Measurements from ENCODE around the gene SCFD2. TPM values are rescaled to one million over a fixed set of nuclear protein-coding genes. Genes with fewer than 3 reads are reported as not detected.
"Not testable (repeated sequence)": the region's sequence is repeated elsewhere in the genome, so short reads cannot be mapped to it uniquely, and the experiment has no call there.

SCFD2 gene
- total and polyA plus RNA-seq, 7 donors = 3.7 to 16.6 (median 10.7) TPM

- TF ChIP-seq POLR2AphosphoS5 (IDR thresholded peaks at IDR 0.05) = no peak
- no peak for TF ChIP-seq POLR2A (IDR thresholded peaks at IDR 0.05)
- no peak for TF ChIP-seq EP300 (IDR thresholded peaks at IDR 0.05)
- TF ChIP-seq CTCF (IDR thresholded peaks at IDR 0.05) = no peak
- DNase-seq = no peak
- Histone ChIP-seq H3K9me3 (no peaks in the 10 kb centered on the region), H3K27ac (no peak overlapping the region), H3K4me3 (no peak overlapping the region), H3K36me3 (no peaks in the 10 kb centered on the region), H3K4me1 (no peaks in the 10 kb centered on the region), H3K27me3 (no peaks in the 10 kb centered on the region)
- intact Hi-C loops (cut with DNase I) = no loop called here
- 65 to 85% methylated on average over 5 of the region's 5 CpGs for WGBS, 2 donors
Observed at GRCh38 chr4:53274609-53275268, 91.1 kb downstream of the SCFD2 start.

- Histone ChIP-seq H3K4me3 (no peak overlapping the region), H3K4me1 (no peaks in the 10 kb centered on the region), H3K9me3 (no peaks in the 10 kb centered on the region), H3K36me3 (no peaks in the 10 kb centered on the region), H3K27ac (no peak overlapping the region), H3K27me3 (no peaks in the 10 kb centered on the region)
- intact Hi-C loops (cut with DNase I) = no loop called here
- 62 to 64% methylated on average over 3 of the region's 3 CpGs for WGBS, 2 donors
- no peak for DNase-seq
- no peak for TF ChIP-seq EP300 (IDR thresholded peaks at IDR 0.05)
- no peak for TF ChIP-seq POLR2A (IDR thresholded peaks at IDR 0.05)
- TF ChIP-seq POLR2AphosphoS5 (IDR thresholded peaks at IDR 0.05) = no peak
- no peak for TF ChIP-seq CTCF (IDR thresholded peaks at IDR 0.05)
Observed at GRCh38 chr4:53273726-53274125, 92.1 kb downstream of the SCFD2 start.

GRCh38 chr4:53267026-53267425, 98.8 kb downstream of the SCFD2 start:
- Histone ChIP-seq H3K36me3 (no peaks in the 10 kb centered on the region), H3K4me3 (no peak overlapping the region), H3K4me1 (no peaks in the 10 kb centered on the region), H3K27me3 (no peaks in the 10 kb centered on the region), H3K27ac (no peak overlapping the region), H3K9me3 (peaks cover 0 to 5% (median 0%) of the 10 kb centered on the region in 4 donors)
- DNase-seq = no peak
- 87 to 88% methylated on average over 4 of the region's 4 CpGs for WGBS, 2 donors
- no peak for TF ChIP-seq POLR2AphosphoS5 (IDR thresholded peaks at IDR 0.05)
- no peak for TF ChIP-seq POLR2A (IDR thresholded peaks at IDR 0.05)
- no peak for TF ChIP-seq EP300 (IDR thresholded peaks at IDR 0.05)
- no peak for TF ChIP-seq CTCF (IDR thresholded peaks at IDR 0.05)
- intact Hi-C loops (cut with DNase I) = no loop called here

- H3K36me3 ChIP-seq; intact Hi-C loops (cut with DNase I); H3K4me1 ChIP-seq; H3K27ac ChIP-seq; DNase-seq; H3K4me3 ChIP-seq; H3K27me3 ChIP-seq; H3K9me3 ChIP-seq: not testable (repeated sequence)
- WGBS, 2 donors = 98% methylated on average over 27 to 29 of the region's 31 CpGs
Observed at GRCh38 chr4:53255986-53256385, 109.9 kb downstream of the SCFD2 start.

- H3K36me3 ChIP-seq = no peaks in the 10 kb centered on the region
- intact Hi-C loops (cut with DNase I) = no loop called here
- DNase-seq = no peak
- H3K4me3 ChIP-seq = no peak overlapping the region
- 88 to 89% methylated on average over 5 of the region's 5 CpGs for WGBS, 2 donors
- no peaks in the 10 kb centered on the region for H3K27me3 ChIP-seq
- no peaks in the 10 kb centered on the region for H3K9me3 ChIP-seq
- no peaks in the 10 kb centered on the region for H3K4me1 ChIP-seq
- no peak overlapping the region for H3K27ac ChIP-seq
- no peak for TF ChIP-seq POLR2AphosphoS5 (IDR thresholded peaks at IDR 0.05)
- TF ChIP-seq CTCF (IDR thresholded peaks at IDR 0.05) = no peak
- no peak for TF ChIP-seq POLR2A (IDR thresholded peaks at IDR 0.05)
- TF ChIP-seq EP300 (IDR thresholded peaks at IDR 0.05) = no peak
Observed at GRCh38 chr4:53240573-53240972, 125.3 kb downstream of the SCFD2 start.

GRCh38 chr4:53238352-53238751, 127.5 kb downstream of the SCFD2 start:
- H3K27ac ChIP-seq; H3K4me1 ChIP-seq; H3K27me3 ChIP-seq; intact Hi-C loops (cut with DNase I); H3K36me3 ChIP-seq; H3K9me3 ChIP-seq; H3K4me3 ChIP-seq; DNase-seq: not testable (repeated sequence)
- WGBS, 2 donors = 96 to 98% methylated on average over 19 to 22 of the region's 29 CpGs

GRCh38 chr4:53237811-53238210, 128.1 kb downstream of the SCFD2 start:
- DNase-seq; H3K4me3 ChIP-seq; H3K36me3 ChIP-seq; H3K9me3 ChIP-seq; H3K4me1 ChIP-seq; H3K27me3 ChIP-seq; H3K27ac ChIP-seq; intact Hi-C loops (cut with DNase I): not testable (repeated sequence)
- 97 to 99% methylated on average over 21 to 23 of the region's 26 CpGs for WGBS, 2 donors

GRCh38 chr4:53236624-53237023, 129.2 kb downstream of the SCFD2 start:
- H3K36me3 ChIP-seq; DNase-seq; H3K4me3 ChIP-seq; H3K9me3 ChIP-seq; intact Hi-C loops (cut with DNase I); H3K27ac ChIP-seq; H3K4me1 ChIP-seq; H3K27me3 ChIP-seq: not testable (repeated sequence)
- WGBS, 2 donors = 100% methylated on average over 2 of the region's 2 CpGs

All from sigmoid colon (tissue), 7 donors.